NOMO-1 (cell line): ENCODE results near the gene PIP5K1B.
"Not testable (repeated sequence)": the region's sequence is repeated elsewhere in the genome, so short reads cannot be mapped to it uniquely, and the experiment has no call there.

Source experiments
- DNase-seq, 2 experiments: peaks; one replicate each; lab custom pipeline; 2025; ENCODE audit not compliant: unreplicated experiment in 2 of 2; lab: John Stamatoyannopoulos, UW

The PIP5K1B gene, protein sequence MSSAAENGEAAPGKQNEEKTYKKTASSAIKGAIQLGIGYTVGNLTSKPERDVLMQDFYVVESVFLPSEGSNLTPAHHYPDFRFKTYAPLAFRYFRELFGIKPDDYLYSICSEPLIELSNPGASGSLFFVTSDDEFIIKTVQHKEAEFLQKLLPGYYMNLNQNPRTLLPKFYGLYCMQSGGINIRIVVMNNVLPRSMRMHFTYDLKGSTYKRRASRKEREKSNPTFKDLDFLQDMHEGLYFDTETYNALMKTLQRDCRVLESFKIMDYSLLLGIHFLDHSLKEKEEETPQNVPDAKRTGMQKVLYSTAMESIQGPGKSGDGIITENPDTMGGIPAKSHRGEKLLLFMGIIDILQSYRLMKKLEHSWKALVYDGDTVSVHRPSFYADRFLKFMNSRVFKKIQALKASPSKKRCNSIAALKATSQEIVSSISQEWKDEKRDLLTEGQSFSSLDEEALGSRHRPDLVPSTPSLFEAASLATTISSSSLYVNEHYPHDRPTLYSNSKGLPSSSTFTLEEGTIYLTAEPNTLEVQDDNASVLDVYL

DNA sequence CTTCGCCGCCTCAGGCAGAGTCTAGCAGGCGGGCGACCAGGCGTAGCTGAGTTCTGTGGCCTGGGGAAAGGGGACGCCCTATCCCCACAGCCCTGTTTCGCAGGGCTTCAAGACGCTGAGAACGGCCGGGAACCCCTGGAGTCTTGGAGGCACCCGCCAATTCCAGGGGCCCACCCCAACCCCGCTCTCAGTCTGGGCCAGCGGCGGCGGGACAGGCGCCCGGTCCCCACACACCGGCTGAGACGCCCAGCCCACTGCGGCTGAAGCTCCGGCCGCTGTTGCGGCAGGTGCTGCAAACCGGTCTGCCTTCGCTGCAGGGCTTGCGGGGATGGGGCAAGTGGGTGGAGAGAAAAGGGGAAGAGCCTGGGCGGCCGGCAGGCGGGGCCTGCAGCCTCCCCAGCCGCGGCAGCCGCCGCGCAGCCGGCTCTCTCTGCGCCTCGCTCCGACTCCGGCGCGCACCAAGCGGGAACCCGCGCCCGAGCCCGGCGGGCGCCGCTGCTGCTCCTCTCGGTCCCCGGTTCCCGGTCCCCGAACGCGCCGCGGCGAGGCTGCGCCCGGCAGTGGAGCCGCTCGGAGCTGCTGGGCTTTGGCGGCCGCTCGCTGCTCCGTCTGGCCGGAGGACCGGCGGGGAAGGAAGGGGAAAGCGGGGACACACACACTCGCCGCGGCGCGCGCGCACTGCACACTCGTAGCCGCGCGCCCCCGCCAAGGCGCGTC is at the start of gene PIP5K1B:
PIP5K1B (plus strand) TSS at position 427 of the 717 bp plus-strand sequence. CDS start 117,375 bp downstream, outside the sequence.
- peak; percentile 59 to 68 for DNase-seq

DNA sequence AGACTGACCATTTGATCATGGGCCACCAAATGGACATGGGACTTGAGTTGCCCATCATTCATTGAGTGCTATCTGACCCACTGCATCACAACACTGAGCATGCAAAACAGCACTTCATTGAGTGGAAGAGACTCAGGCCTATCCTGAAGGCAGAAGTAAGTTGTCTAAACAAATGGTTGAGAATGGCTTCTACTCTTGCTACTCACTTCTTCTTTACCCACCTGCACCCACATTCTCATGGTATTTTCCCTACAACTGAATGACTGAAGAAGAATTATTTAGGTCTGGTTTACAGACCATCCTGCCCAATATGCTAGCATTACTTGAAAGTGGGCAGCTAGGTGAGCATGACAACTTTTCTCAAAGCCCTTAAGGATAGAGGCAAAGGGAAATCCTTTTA is 41.0 kb upstream of the PIP5K1B start:
- no peak for DNase-seq

DNA sequence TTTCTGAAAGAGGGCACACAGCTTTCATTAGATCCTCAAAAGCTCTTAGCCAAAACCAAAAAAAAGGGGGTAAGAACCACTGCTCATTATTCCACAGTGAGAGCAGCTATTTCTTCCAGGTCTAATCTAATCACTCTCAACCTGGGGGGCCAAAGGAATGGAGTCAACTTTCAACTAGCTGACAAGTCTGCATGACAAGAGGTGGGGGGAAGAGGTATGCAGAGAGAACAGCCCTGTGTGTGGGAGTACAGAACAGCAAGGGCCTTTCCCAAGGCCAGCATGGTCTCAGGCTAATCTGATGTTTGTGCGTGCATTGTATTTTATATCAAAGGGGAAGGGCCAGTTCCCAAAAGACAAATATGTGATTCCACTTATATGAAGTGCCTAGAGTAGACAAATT is 36.9 kb upstream of the PIP5K1B start:
- no peak for DNase-seq

DNA sequence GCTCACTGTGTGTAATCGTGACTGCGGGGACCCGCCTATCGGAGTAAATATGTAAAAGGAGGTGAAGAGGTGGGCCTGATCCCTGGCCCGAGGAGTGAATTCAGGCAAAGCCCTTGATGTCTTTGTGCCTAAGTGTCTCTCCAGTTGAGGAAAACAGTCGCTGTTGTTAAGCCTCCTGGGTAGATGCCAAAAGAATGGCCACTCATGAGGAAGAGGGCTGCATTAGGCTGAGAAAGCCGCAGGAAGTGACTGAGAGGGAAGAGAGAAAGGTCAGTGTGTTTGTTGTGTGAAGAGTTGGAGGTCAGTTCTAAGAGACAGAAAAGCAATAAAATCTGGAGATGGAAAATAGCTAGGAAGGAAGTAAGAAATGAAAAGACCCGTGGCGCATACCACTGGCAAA is 35.8 kb upstream of the PIP5K1B start:
- no peak for DNase-seq

DNA sequence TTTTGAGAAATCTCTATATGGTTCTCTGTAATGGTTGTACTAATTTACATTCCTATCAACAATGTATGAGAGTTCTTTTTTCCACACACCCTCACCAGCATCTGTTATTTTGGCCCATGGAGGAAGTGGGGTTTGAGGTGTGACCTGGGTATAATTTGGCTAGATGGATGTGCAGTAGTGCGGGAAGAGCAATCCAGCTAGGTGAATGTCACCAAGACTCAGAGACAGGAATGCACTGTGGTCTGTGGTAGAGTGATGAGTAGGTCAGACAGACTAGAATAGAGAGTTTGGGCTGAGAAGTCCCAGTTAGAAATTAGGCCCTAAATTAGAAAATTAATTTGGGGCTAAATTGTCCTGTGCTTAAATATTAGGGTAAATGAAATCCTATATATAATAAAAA is 32.8 kb upstream of the PIP5K1B start:
- DNase-seq = no peak

DNA sequence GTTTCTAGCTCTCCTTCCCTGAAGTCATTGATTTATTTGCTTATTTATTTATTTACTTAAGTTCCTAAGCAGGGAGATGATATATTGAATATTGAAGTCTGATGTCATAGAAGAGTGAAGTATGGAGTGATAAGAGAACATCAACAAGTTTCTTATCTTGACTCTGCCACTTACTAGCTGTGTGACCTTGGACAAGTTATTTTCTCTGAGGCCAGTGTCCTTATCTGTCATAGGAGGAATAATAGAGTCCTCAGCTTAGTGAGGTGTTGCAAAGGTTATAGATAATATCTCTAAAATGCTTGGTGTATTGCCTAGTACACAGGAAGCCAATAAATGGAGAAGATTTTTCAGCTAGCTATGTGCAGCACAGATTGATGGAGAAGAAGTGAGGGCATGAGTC is 32.4 kb upstream of the PIP5K1B start:
- DNase-seq = no peak

DNA sequence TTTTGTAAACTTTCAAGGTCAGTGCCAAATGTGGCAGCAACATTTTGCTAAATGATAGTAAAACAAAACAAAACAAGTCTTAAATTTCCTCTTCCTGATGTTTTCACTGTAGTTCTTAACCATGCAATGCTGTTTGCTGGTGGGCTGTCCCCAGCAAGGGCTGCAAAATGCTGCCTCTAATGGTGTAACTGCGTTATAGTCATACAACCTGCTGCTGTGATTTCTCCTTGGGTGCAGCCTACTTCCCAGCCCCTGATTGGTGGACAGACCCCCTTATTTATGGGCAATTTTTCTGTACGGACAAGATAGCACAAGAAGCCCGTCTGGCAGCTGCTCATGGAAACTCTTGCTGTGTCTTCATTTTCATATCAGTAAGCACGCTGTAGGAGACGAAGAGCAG is 26.6 kb upstream of the PIP5K1B start:
- DNase-seq = no peak

DNA sequence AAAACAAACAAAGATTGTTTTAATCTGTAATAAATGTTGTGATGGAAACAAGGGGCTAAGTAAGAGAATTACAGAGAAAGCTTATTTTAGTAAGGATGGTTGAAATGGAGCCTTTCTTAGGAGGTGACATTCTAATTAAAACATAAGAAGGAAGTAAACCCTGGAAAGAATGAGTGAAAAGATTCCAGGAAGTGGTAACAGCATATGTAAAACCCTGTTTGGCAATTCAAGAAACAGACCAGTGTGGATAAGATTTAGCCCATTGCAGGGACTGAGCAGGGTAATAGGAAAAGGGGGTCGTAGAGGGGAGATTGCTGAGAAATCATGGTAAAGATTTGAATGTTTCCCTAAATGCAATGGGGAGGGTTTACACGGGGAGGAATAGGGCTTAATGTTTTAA is 21.6 kb upstream of the PIP5K1B start:
- DNase-seq = peak in 1 of 2 experiments; percentile 34

DNA sequence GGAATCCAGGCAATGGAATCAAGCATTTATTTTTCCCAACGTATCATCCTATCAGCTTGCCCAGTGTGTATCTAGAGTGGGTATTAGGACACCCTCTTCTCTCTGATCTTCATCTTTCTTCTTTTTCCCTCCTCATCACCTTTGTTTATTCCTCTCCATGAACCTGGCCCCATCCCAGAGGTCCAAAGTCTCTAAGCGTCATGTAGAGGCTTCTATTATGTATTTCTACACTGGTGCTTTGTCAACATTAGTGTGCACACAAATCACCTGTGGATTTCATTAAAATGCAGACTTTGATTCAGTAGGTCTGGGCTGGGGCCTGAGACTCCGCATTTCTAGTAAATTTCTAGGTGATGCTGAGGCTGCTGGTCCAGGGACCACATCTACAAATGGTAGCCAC is 19.8 kb upstream of the PIP5K1B start:
- no peak for DNase-seq

DNA sequence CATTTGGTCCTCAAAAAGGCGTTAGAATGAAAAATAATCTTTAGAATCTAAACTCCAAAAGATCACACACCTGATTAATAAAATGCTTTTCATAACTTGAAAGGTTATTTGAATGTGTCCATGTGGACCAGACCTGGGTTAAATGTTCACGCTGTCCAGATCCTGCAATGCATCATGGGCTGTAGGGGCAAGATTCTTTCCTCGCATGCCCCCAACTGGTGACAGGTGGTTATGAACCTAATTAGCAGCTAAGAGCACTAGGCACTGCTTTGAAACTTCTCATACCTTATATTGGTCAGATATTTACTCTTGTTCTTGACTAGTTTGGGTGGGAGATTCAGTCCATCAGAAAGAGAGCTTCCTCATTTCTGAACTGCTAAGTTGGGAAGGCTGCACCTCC is 19.3 kb upstream of the PIP5K1B start:
- DNase-seq = peak in 1 of 2 experiments; percentile 8

DNA sequence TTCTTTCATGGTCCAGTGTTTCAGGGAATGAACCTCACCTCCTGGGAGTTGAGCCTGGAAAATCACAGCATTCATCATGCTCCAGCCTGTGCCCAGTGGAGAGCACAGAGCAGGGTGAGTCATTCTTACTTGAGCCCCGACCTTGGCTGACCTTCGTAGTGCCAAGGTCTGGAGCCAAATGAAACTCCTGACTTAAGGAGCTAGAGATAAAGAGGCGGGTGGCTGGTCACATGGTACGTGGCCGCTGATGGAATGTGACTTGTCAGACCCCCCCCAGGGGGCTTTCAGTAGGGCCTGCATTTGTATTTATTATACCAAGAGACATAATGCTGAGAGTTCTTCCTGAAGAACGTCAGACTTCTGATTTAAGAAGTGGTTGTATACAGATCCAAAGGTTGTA is 15.0 kb upstream of the PIP5K1B start:
- no peak for DNase-seq

DNA sequence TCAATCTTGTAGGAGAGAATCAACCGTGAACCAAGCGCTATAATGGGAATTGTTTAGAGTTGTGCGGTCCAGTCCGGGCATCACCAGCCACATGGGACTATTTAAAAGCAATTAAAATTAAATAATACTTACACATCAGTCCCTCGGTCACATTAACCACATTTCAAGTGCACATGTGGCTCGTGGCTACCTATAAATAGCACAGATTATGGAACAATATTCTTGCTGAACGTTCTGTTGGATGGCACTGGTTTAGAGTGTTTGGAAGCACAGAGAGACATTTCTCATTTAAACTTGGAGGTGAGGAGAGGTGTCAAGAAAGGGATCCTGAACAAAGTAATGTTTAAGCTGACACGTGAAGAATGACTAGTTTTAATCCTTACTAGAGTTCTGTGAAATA is 12.5 kb upstream of the PIP5K1B start:
- DNase-seq = no peak

DNA sequence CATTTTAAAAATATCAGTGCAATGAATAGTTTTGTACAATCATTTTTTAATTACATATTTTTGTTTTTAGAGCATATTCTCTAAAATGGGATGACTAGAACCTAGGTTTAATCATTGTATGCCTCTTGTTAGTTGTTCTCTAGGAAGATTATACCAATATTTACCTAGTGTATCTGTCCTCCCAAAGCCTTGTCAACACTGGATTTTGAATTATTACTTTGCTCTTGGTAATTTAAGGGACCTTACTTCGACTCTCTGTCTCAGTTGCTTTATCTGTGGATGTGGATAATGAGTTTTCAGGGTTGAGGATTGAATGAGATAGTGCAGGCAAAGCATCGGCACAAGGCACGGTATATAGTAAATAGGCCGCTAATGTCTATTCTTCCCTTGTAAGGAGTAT is 10.9 kb upstream of the PIP5K1B start:
- no peak for DNase-seq

DNA sequence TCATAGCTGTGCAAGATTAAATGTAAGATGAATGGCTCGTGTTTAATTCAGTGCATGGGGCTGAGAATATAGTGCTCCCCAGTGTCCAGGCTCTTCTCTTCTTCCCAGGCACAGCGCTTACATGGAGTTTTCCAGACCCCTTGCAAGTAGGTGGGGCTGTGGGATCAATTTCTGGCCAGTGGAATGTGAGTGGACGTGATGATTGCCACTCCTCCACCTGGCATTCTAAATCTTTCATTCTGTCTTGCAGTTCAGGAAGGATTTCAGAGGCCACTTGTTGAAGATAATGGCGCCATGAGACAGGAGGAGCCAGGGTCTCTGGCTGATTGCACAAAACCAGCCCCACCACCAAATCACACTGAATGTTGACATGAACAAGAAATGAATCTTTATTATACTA is 7.2 kb upstream of the PIP5K1B start:
- no peak for DNase-seq

DNA sequence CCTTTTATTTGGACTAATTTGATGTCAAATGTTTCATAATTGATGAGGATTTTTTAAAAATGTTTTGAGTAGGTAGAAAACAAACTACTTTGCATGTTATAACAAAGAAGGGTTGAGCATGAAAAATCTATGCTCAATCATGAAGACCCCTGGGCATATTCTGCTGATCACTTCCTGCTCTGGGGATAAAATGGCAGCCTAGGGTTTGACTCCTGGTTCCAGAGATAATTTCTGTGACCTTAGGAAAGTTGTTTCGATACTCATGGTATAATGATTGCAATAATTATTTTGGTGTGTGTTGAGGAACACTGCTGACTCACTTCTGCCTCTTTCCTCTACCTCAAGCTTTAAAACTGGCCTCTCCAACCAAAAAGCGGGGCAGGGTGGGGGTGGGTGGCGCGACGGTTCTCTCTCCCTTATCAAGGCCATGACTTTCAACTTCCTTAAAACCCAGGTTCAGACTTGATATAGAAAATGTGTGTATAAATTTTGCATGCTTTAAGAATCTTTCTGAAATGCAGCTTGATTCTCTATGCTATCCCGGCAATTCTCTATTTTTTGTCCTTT is 6.0 kb upstream of the PIP5K1B start:
- peak; percentile 6 to 29 for DNase-seq

DNA sequence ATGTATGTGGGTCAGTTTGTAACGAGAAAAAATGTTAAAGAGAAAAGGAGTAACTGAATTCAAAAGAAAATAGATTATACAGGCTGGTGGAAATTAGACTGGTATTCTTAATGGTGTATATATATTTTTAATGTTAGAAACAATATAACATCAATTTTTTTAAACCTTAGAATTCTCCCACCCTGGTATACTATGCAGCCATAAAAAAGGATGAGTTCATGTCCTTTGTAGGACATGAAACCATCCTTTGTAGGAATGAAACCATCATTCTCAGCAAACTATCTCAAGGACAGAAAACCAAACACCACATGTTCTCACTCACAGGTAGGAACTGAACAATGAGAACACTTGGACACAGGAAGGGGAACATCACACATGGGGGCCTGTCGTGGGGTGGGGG is 5.4 kb upstream of the PIP5K1B start:
- DNase-seq = not testable (repeated sequence)

DNA sequence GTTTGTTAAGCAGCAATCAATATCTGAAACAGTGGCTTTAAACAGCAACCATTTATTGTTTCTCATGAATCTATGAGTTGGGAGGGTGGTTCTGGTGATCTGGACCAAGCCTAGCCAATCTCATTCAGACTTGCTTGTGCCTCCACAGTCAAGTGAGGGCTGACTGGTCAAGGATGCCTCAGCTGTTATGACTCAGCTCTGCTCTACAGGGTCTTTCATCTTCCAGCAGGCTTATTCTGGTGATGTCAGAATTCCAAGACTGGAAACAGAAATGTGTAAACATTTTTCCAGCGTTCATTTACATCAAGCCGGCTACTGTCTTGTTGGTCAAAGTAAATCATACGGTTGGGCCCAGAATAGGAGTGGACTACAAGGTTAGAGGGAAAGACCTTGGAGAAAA is 2.5 kb upstream of the PIP5K1B start:
- no peak for DNase-seq

DNA sequence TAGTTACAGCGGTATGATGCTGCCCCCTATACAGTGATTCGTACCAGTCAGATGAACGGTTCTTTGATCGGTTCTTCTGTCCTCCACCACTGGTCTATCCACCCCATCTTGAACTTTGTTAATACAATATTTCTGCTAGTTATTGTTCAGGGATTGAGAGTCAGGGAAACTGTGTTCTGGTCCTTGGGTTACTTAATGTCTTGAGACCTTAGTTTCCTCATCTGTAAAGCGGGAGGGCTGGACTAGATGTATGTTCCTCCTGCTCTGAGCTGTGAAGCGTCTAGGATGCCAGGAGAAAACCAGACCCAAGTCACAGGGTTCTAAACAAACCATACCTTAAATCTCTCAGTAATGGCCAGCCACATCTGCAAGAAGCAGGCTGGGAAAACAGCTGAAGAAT is 1.4 kb upstream of the PIP5K1B start:
- no peak for DNase-seq

DNA sequence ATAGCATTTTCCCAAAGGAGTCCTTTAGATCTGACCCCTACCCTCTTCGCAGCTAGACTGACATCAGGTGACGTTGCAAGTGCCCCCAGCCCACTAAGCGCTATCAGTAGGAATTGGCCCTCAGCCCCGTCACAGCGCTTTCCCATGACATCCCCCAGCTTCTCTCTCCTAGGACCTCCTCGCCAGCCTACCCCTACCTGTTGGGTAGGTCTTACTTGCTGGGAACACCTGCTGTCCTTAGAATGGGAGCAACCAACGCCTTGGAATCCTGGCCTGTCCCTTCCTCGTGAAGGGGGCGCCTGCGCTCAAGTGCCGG is 584 bp upstream of the PIP5K1B start:
- no peak for DNase-seq

DNA sequence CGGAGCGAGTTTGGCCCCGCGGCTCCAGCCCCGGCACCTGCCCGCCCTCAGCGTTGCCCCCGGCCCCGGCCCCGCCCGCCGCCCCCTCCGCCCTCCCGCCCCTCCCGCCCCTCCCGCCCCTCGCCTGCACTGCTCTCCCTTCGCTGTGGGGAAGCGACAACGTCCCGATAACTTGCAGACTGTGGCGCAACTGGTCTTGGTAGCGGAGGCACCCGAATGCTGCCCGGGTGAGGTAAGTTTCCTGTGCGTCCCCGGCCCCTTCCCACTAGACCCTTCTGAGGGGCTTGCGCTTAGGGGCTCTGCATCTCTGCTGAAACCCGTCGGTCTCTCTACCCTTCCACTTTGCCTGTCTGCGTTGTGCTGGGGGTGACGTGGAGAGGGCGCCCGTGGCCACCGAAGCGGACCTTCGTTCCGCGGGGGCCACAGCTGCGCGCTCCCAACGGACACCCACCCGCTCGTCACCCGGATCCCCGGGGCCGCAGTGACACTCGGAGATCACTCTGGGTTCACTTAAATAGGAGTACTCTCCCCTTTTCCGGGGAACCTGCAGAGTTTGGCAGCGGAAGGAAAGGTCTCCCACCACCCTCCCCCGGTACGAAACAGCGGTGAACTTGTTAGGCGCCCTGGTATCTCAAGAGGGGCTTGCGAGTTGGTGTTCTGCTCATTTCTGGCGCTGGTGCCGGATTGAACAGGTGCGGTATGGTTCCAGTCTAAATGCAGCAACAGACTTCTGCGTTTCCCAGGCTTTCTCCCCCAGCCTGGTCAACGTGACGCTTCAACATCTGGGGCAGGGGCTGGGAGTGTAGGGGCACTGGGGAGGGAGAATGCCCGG is 707 bp downstream of the PIP5K1B start:
- peak; percentile 34 to 36 for DNase-seq
